T-helper 1 cell (primary cell): Measurements from ENCODE around the gene RNU5B-1.
A peak's percentile ranks its signal among the peaks of the same experiment; 100 is the strongest.

ENCODE experiments used
- DNase-seq, 5 donors: peaks; one replicate each; pipeline ENCODE4 v3.0.0-alpha.2; 2012 to 2020

RNU5B-1 gene

GRCh38 chr15:65289261-65289854 is 15.1 kb upstream of the RNU5B-1 start:
- DNase-seq, result no peak

GRCh38 chr15:65290228-65290627 is 14.2 kb upstream of the RNU5B-1 start:
- no peak for DNase-seq

DNA sequence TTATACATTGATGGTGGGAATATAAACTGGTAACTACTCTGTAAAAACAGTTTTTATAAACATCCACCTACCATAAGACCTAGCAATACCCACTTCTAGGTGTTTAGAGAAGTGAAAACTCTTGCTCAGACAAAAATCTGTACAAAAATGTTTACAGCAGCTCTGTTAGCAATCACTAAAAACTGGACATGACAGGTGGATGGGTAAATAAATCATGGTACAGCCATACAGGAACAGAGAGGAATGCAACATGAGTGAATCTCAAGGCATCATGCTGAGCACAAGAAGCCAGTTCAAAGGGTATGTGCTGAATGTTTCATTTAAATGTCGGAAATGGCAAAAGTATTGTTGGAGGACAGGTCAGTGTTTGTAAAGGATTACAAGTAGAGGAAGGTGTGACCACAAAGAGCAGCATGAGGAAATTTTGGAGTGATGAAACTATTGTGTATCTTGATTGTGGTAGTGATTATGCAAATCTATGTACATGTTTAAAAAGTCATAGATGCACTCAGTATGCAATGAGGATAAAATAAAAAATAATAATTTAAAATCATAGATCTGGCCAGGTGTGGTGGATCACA is 11.4 kb upstream of the RNU5B-1 start:
- no peak for DNase-seq

- DNase-seq, result no peak
These were observed 5.7 kb upstream of the RNU5B-1 start for GRCh38 chr15:65298731-65299130.

- DNase-seq, result no peak
These were observed 3.5 kb upstream of the RNU5B-1 start for GRCh38 chr15:65300924-65301441.

GRCh38 chr15:65302061-65302460 is 2.4 kb upstream of the RNU5B-1 start:
- DNase-seq, result no peak

DNA sequence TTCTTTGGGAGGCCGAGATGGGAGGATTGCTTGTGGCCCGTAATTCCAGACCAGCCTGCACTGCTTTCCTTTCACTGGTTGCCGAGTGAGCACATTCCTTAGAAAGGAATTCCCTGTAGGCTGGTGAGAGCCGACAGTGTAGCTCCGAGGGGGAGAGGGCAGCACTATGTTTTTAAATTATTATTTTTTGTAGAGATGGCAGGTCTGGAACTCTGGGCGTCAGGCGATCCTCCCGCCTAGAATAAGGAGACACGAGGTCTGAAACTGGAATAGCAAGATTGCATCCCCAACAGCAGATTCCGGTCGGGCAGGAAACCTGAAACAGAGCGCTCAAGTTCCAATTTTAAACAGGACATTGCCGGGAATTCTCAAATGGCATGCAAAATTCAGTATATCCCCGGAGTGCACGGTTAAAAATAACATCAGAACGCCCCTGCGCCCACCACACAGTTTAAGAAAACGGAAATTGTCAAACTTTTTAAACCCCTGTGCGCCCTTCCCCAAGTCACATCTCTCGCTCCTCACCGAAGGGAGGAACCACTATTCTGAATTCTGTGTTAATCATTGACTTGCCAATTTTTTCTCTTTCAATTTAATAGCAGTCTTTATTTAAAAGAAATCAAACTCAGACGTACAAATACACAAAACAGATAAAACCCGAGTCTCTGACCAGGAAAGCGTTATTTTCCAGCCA is 643 bp upstream of the RNU5B-1 start:
- DNase-seq, result no peak

DNA sequence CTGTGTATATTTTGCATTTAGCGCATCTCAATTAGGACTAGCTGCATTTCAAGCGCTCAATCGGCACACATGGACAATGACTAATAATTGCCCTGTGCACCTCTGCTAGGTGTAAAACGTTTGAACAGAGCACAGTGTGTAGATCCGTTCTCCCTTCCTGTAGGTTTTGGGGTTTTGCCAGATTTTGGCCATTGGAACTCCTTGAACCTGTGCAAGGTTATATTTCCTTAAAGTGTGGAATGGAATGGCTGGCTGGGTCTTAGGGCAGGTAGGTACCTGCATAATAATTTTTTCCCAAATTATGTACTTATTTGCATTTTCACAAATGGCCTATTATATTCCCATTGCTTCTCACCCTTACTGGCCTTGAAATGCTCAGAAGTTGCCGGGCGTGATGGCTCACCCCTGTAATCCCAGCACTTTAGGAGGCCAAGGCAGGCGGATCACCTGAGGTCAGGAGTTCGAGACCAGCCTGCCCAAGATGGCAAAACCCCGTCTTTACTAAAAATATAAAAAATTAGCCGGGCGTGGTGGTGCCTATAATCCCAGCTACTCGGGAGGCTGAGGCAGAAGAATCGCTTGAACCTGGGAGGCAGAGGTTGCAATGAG is 777 bp downstream of the RNU5B-1 start:
- DNase-seq, result no peak

DNA sequence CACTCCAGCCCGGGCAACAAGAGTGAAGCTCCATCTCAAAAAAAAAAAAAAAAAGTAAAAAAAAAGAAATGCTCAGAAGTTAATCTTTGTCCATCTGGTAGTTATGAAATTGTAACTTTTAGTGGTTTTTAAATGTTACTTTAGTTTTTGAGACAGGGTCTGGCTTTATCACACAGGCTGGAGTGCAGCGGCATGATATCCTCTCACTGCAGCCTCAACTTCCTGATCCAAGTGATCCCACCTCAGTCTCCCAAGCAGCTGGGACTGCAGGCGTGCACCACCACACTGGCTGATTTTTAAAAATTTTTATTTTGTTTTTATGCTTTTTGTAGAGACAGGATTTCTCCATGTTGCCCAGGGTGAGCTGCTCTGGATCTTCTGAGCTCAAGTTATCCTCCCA is 1.3 kb downstream of the RNU5B-1 start:
- no peak for DNase-seq

- no peak for DNase-seq
These were observed 2.1 kb downstream of the RNU5B-1 start for GRCh38 chr15:65306551-65306950.

- DNase-seq, result no peak
These were observed 3.5 kb downstream of the RNU5B-1 start for GRCh38 chr15:65307978-65308377.

DNA sequence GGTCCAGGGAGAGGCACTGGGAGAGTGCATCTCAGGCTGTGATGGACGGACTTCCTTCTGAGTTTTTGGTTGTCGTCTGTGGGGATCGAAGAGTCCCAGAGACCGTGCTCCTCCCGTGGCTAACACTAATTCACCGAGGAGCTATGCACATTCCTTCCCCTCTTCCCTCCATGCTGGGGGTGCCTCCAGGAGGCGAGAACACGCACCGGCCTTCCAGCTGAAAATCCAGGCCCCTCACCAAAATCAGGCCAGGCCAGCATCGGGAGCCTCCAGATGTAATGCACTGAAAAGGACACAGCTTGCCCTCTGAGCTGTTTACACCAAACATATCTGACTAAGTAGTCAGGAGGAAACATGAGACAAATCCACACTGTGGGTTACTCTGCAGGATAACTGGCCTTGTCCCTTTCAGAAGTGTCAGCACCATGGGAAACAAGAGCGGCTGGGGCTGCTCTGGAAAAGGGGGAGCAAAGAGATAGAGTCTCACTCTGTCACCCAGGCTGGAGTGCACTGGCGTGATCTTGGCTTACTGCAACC is 5.5 kb downstream of the RNU5B-1 start:
- no peak for DNase-seq

DNA sequence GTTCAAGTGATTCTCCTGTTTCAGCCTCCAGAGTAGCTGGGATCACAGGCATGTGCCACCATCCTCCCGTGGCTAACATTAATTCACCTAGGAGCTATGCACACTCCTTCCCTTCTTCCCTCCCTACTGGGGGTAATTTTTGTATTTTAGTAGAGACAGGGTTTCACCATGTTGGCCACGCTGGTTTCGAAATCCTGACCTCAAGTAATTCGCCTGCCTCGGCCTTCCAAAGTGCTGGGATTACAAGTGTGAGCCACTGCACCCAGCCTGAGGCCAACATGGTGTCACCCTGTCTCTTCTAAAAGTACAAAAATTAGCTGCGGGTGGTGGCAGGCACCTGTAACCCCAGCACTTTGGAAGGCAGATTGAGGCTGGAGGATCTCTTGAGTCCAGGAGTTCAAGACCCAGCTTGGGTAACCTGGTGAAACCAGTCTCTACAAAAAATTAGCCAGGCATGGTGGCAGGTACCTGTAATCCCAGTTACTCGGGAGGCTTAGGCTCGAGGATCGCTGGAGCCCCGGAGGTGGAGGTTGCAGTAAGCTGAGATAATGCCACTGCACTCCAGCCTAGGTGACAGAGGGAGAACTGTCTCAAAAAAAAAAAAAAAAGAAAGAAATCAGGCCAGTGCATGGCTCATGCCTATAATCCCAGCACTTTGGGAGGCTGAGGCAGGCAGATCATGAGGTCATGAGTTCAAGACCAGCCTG is 6.1 kb downstream of the RNU5B-1 start:
- DNase-seq, result no peak

DNA sequence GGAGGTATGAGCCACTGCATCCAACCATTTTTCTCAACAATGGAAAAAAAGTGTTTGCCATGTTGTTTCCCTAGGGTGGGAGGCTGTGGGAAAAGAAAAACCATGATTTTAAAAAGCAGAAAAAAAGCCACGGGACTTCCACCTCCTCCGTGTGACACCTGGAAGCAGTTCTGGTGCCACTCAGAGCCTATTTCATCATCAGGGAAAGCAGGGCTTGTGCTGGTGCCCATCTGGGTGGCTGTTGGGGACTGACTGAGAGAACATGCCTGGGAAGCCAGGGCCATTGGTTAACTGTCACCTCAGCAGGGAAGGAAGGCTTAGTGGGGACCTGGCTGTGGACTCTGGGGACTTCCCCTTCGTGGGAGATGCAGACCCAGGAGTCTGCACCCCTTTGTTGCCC is 7.3 kb downstream of the RNU5B-1 start:
- no peak for DNase-seq

DNA sequence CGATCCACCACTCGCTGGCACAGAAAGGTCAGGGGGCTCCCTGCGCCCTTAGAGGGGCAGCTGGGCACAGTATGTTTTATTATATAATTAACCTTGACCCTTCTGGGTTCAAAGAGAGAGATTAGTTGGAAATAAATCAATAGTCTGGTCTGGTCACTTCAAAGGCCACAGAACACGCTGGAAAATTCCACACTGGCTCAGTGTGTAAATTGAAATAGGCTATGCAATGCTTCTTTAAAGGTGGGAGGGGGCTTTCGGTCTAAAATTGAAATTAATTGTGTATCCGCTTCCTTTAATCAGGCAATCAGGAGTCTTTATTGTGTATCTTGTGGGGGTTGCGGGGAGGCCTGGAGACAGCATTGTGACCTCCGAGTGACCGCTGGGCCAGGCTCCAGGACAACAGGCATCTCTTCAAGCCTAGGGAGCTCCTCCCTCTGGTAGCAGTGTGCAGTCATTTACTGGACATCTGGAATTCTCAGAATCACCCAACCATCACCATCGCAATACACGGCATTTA is 8.0 kb downstream of the RNU5B-1 start:
- DNase-seq, result no peak

DNA sequence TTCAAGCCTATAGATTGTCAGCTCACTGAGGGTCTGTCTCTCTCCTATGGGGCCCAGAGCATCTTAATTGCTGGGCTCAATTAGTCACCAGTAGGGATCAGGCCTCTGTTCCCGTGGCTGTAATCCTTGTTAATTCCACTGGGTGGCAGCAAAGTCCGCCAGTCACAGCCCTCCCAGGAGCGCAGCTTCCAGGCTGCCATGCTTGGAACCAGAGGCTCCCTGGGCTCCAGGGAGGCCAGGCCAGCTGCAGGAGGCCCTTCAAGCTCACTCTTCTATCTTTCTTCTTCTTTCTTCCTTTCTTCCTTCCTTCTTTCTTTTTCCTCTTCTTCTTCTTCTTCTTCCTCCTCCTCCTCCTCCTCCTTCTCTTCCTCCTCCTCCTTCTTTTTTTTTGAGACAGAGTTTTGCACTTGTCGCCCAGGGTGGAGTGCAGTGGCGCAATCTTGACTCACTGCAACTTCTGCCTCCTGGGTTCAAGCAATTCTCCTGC is 14.4 kb downstream of the RNU5B-1 start:
- peak; percentile 35 to 68 (median 60) for DNase-seq

DNA sequence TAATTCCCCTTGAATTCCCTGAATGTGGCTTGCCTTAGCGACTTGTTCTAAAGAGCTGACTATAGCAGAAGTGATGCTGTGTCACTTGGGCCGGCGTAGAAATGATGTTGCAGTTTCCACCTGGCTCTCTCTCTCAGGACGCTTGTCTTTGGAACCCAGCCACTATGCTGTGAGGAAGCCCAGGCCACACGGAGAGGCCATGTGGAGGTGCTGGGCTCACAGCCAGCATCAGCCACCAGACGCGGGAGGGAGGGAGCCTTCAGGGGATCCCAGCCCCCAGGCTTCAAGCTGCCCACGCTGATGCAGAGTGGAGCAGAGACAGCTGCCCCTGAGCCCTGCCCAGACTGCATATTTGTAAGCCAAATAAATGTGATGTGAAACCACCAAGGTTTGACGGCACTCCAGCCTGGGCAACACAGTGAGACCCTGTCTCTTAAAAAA is 18.6 kb downstream of the RNU5B-1 start:
- DNase-seq, result no peak

DNA sequence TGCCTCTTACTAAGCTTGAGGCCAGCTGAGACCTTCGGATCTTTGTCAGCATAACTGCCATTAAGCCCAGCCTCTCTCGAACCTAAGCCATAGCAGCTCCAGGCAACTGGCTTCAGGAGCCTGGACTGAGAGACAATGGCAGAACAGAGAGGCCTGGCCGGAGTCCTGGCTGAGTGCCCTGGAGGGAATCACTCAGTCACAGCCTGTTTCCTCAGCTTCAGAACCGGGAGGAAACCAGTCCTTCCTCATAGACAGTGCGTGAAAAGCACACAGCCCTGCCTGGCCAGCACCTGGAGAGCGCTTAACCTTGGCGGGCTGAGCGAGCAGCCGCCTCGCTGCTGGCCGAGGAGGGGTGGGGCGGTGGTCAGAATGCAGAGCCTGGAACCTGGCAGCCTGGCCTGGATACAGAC is 21.6 kb downstream of the RNU5B-1 start:
- no peak for DNase-seq

DNA sequence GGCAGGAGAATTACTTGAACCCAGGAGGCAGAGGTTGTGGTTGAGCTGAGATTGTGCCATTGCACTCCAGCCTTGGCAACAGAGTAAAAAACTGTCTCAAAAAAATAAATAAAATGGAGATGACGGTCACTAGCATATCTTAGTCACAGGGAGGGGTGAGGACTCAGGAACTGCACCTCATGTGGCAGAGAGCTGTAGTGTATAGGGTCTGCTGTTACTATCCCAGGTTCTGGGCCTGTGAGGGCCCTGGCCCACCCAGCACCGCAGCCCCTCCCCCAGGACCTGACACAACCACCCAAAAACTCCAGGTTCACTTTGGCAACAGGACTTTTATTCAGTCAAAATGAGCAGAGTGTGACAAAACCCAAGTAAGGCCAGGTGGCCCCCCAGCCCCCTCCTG is 22.3 kb downstream of the RNU5B-1 start:
- no peak for DNase-seq

DNA sequence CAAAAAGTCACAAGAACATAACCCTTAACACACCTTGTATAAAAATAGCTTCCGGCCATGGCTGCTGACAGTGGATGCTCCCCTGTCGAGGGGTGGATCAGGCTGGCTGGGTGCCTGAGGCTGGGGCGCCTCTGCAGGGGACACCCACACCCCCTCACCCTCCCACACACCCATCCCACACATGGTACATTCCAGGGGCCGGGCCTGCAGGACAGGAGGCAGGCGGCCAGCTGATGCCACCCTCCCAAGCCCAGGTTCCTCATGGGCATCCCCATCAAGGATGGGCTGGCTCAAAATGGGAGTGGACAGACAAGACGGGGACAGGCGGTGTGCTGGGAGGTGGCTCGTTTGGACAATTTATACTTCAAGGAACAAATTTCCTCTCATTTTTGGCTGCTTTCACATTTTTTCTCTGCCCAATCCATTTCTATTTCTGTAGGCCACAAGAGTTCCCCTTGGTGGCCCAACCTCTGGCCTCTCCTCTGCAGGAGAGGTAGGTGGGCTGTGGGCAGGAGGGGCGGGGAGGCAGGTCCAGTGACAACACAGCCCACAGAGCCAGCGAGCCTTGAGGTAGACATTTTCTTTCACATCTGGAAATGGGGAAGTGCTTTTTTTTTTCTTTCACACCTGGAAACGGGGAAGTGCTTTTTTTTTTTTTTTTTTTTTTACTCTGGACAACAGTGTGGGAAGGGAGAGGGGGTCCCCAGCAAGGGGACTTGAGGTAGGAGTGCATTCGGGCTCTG is 23.3 kb downstream of the RNU5B-1 start:
- no peak for DNase-seq

GRCh38 chr15:65328506-65329287 is 24.2 kb downstream of the RNU5B-1 start:
- no peak for DNase-seq
